A673 (cell line): ENCODE measurements around the gene PLXND1.

ENCODE experiments used
- EZH2 ChIP-seq: fragments of 200-600 bp; sonication (generic); IDR thresholded peaks from 2 replicates; pipeline ENCODE4 v1.6.1; 2017; ENCODE audit warnings: borderline replicate concordance, low read depth, mild to moderate bottlenecking, mixed read lengths, antibody characterized with exemption, low read length; ENCODE audit not compliant: poor library complexity, severe bottlenecking
- TF ChIP-seq, protein P1 (sequence below): fragments of 300-800, 200-600 bp; sonication (generic); conservative IDR thresholded peaks from 2 replicates; pipeline ENCODE4 v1.5.1; 2017; ENCODE audit warnings: low read depth, mild to moderate bottlenecking, antibody characterized with exemption, low read length, moderate library complexity, mixed read lengths

- TF ChIP-seq, protein P1, sequence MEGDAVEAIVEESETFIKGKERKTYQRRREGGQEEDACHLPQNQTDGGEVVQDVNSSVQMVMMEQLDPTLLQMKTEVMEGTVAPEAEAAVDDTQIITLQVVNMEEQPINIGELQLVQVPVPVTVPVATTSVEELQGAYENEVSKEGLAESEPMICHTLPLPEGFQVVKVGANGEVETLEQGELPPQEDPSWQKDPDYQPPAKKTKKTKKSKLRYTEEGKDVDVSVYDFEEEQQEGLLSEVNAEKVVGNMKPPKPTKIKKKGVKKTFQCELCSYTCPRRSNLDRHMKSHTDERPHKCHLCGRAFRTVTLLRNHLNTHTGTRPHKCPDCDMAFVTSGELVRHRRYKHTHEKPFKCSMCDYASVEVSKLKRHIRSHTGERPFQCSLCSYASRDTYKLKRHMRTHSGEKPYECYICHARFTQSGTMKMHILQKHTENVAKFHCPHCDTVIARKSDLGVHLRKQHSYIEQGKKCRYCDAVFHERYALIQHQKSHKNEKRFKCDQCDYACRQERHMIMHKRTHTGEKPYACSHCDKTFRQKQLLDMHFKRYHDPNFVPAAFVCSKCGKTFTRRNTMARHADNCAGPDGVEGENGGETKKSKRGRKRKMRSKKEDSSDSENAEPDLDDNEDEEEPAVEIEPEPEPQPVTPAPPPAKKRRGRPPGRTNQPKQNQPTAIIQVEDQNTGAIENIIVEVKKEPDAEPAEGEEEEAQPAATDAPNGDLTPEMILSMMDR: no peak
- no peak for TF ChIP-seq EZH2
These were observed 89.0 kb downstream of the PLXND1 start for GRCh38 chr3:129517516-129517915.
